Measurements from ENCODE around the gene OR2H1. TPM values are rescaled to one million over a fixed set of nuclear protein-coding genes. Genes with fewer than 3 reads are reported as not detected.

Gene OR2H1
- total RNA-seq, 1 donor from 2014 or later: not detected

GRCh38 chr6:29509711-29510110 is 52.8 kb downstream of the OR2H1 start:
- DNase-seq (ENCODE audit: low read depth, low spot score): no peak

DNA sequence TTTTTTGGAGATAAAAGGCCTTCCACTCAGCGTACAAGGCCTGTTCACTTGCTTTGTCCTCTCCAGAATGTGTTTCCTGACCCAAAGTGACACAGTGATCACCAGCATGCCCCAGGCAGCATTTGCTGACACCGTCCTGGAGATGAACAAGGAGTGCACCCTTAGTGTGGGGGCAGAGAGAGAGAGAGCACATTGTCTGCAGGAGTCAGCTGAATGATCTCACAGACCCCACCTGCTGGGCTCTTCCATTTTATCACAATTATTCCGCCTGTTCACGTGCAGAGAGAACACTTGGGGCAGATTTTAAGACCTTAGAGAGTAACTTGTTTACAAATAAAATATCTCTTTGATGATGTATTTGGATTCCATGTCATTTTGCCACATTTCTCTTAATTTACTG is 53.2 kb downstream of the OR2H1 start:
- DNase-seq (ENCODE audit: low read depth, low spot score): no peak

- DNase-seq (ENCODE audit: low read depth, low spot score): no peak
Observed at GRCh38 chr6:29510746-29511300, 53.9 kb downstream of the OR2H1 start.

Other genes starting within 250 kb of the OR2H1 start
- gene OR14J1, start 155.5 kb upstream of the OR2H1 start, total RNA-seq: not detected in 2 replicates
- not detected in 2 replicates for gene OR5V1, start 88.3 kb upstream of the OR2H1 start, total RNA-seq
- gene OR12D3, start 81.9 kb upstream of the OR2H1 start, total RNA-seq: not detected in 2 replicates
- not detected in 2 replicates for gene OR12D2, start 61.5 kb upstream of the OR2H1 start, total RNA-seq
- not detected in 2 replicates for gene OR12D1, start 42.2 kb upstream of the OR2H1 start, total RNA-seq
- gene OR10C1, start 17.8 kb upstream of the OR2H1 start, total RNA-seq: not detected in 2 replicates
- not detected in 2 replicates for gene OR11A1, start 84 bp upstream of the OR2H1 start, total RNA-seq
- gene MAS1L, start 30.8 kb downstream of the OR2H1 start, total RNA-seq: not detected in 2 replicates
- 0.53 and 1.9 TPM in 2 replicates for gene UBD, start 102.6 kb downstream of the OR2H1 start, total RNA-seq
- gene OR2H2, start 128.0 kb downstream of the OR2H1 start, total RNA-seq: not detected in 2 replicates
- gene GABBR1, start 176.0 kb downstream of the OR2H1 start, total RNA-seq: 8.8 and 10.1 TPM in 2 replicates
- gene MOG, start 199.9 kb downstream of the OR2H1 start, total RNA-seq: not detected in 2 replicates
- gene ZFP57, start 224.0 kb downstream of the OR2H1 start, total RNA-seq: 0.42 TPM in 1 of 2 replicates, not detected in the other